HG03439 (cell line): ENCODE measurements around the gene FNBP1.
"Not testable (repeated sequence)": the region's sequence is repeated elsewhere in the genome, so short reads cannot be mapped to it uniquely, and the experiment has no call there.

Experiments used
- ATAC-seq: cut with Tn5 transposase; IDR thresholded peaks from one replicate; pipeline ENCODE4 v1.9.1; 2021; ENCODE audit warnings: mild to moderate bottlenecking, moderate library complexity; ENCODE audit not compliant: unreplicated experiment

Gene FNBP1

DNA sequence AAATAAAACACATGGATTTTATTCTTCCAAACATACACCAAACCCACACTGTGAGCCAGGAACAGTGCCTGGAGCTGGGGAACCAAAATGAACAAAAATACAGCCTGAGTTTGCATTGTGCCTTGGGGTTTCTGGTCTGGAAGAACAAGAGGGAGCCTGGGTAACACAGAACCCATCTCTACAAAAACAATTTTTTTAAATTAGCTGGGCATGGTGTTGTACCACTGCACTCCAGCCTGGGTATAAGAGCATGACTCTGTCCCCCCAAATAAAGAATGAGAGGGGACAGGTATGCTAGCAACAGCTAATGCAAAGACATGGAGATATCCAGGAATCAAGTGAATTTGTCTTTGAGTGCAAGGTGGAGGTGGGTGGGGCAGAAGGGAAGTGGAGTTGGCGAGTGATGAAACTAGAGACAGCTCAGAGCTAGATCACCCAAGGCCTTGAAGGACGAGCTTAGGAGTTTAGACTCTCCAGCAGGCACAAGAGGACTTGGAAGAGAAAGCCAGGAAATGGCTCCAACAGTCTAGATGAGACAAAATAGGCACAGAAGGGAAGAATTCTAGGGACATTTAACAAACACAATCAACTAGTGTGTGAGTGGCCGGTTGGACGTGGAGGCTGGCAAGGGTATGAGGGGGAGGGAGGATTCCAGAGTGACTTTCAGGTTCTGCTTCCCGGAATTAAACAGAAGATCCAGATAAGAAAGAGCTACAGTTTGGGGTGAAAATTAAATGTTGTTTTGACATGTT, 47.4 kb downstream of the FNBP1 start:
- no peak for ATAC-seq

GRCh38 chr9:129994882-129995281, 48.1 kb downstream of the FNBP1 start:
- no peak for ATAC-seq

- not testable (repeated sequence) for ATAC-seq
Measured at GRCh38 chr9:129991139-129991538, 51.9 kb downstream of the FNBP1 start.

GRCh38 chr9:129990269-129991010, 52.5 kb downstream of the FNBP1 start:
- ATAC-seq, result no peak

DNA sequence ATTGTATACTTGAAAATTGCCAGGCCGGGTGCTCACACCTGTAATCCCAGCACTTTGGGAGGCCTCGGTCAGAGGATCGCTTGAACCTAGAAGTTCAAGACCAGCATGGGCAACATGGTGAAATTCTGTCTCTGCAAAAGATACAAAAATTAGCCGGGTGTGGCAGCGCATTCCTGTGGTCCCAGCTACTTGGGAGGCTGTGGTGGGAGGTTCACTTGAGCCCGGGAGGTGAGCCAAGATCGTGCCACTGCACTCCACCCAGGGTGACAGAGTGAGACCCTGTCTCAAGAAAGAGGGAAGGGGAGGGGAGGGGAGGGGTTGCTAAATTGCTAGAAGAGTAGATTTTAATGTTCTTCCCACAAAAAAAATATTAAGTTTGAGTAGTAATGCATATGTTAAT, 53.2 kb downstream of the FNBP1 start:
- no peak for ATAC-seq

DNA sequence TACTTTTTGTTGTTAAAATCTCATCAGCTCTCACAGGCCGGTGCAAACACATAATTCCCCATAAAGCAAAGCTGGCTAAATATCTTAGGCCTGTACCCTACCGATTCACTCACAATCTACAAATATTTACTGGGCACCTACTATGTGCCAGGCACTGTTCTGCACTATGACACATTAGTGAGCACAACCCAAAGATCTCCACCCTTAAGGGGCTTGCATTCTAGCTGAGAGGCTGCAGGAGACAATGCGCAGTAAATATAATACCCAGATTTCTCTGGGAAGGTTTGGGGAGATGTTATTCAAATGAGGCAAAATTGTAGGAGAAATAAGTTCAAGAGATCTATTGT, 53.7 kb downstream of the FNBP1 start:
- ATAC-seq, result no peak

DNA sequence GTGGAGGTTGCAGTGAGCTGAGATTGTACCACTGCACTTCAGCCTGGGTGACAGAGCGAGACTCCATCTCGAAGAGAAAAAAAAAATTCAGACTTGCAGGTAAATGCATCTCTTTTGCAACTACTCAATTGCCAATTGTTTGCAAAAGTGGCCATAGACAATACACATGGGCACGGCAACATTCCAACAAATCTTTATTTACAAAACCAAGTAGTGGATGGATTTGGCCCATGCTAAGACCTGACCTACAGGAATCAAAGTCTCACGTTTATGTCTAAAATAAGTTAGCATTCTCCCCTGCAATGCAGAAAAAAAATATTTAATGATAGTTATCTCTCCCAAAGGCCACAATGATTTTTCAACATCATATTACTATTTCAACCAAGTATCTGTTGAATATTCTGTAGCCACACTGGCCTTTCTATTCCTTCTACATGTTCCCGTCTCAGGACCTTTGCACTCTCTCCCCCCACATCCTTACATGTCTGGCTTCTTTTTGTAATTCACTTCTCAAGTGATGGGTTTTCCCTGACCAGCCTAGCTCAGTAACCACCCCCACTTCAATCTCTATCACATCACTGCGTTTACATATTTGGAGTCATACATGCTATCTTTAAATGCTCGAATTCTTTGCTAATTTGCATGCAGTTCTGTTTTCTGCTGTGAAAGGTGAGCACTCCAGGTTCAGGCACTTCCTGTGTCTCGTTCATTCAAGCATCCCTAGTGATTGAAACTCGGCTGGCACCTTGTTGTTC, 54.2 kb downstream of the FNBP1 start:
- peak; percentile 56 for ATAC-seq

GRCh38 chr9:129987941-129988340, 55.0 kb downstream of the FNBP1 start:
- no peak for ATAC-seq

- ATAC-seq, result no peak
Measured at GRCh38 chr9:129987047-129987446, 55.9 kb downstream of the FNBP1 start.

- not testable (repeated sequence) for ATAC-seq
Measured at GRCh38 chr9:129984589-129984988, 58.4 kb downstream of the FNBP1 start.

GRCh38 chr9:129983891-129984290, 59.1 kb downstream of the FNBP1 start:
- no peak for ATAC-seq

GRCh38 chr9:129981180-129981907, 61.6 kb downstream of the FNBP1 start:
- ATAC-seq, result no peak

DNA sequence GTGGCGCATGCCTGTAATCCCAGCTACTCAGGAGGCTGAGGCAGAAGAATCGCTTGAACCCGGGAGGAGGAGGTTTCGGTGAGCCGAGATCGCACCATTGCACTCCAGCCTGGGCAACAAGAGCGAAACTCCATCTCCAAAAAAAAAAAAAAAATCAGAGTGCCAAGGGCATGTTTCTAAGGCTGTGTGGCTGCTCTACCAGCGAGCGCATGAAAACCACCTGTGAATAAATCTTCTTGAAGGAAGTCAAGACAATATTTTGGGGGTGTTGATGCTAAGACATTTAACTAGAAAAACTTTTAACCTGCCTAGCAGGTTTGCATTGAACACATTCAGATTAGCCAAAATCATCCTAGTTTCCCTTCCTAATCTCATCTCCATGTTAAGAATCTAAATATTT, 62.8 kb downstream of the FNBP1 start:
- not testable (repeated sequence) for ATAC-seq

GRCh38 chr9:129979071-129979745, 63.8 kb downstream of the FNBP1 start:
- ATAC-seq, result no peak

DNA sequence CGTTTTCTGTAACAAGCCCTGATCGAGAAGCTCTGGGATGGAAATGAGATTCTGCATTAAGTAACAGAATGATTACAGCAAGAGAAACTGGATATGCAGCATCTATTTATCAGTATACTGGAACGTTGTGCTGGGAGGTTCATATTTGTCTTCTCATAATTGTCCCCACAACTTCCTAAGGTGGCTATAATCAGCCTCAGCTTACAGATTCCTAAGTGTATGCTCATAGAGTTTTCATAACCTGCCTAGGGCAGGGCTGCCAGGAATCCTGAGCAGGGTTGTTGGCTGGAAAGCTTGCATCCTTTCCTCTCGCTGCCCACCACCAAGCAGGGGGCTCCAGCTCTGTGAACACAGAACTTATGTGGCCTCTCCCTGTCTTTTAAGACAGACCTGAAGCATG, 70.2 kb downstream of the FNBP1 start:
- ATAC-seq, result no peak

GRCh38 chr9:129968690-129969485, 74.1 kb downstream of the FNBP1 start:
- ATAC-seq, result no peak

DNA sequence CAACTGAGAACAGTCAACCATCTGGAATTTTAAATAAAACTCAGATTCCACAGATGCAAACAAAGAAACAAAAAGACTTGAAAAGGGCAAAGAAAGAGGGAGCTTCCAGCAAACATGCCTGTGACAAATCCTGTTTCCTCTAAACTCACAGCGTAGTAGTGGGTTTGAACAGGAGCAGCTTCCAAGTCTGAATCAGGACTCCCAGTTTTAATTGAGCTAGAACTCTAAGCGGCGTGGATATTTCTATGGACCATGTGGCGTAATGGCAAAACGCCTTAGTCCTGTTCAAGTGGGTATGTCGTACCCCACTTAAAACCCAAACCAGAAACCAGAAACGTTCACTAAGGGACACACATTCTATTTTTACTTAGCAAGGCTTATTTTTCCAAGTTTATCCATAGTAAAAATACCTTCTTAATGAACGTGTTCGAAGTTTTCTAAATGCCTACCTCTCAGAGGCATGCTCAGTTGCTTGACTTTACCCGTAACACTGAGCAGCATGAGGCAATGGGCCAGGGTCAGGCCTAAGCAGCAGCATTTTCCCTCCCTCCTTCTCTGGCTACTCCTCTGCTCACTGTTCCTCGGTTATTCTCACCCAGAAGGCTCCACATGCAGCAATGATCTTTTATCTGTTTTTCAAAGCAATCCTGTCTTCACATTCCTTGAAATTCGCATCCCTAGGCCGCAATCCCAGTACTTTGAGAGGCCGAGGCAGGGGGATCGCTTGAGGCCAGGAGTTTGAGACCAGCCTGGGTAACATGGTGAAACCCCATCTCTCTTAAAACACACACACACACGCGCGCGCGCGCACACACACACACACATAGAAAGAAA, 77.9 kb downstream of the FNBP1 start:
- ATAC-seq, result no peak

DNA sequence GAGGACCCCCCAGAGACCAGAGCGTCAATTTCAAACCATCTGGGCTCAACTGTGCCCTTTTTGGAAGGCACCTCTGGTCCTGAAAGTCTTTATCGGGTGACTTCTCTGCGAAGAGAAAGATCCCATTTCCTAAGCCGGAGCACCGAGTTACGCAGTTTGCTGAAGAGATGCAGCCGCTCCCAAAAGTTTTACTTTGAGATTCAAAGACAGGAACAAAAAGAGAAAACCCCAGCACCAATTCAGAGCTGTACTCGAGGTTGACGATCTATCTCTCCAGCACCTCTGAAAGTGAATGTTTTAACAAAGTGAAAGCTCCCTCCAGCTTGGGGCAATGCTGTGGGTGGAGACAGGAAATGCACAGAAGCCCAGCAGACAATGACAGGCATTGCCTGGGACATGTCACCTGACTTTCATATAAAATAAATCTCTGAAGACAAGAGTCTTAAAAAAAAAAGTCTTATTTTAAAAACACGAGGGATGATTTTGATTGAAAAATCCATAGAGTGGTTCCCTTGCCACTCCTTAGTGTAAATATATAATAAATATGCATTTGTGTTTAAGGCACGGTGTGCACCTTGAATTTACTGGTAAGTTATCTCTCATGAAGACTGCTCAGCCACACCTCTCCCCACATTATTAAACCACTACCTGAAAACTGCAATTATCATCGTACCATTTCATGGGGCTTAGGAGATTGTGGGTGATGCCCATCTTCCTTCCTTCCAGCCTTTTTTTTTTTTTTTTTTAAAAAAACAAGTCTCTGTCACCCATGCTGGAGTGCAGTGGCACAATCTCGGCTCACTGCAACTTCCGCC, 79.9 kb downstream of the FNBP1 start:
- ATAC-seq, result peak; percentile 64
